GM21526 (cell line): Measurements from ENCODE around the gene SRRM3.
"Not testable (repeated sequence)": the region's sequence is repeated elsewhere in the genome, so short reads cannot be mapped to it uniquely, and the experiment has no call there.

Experiments used
- ATAC-seq: cut with Tn5 transposase; IDR thresholded peaks from one replicate; pipeline ENCODE4 v1.9.1; 2021; ENCODE audit warnings: moderate library complexity; ENCODE audit not compliant: unreplicated experiment, low FRiP score

SRRM3 gene

DNA sequence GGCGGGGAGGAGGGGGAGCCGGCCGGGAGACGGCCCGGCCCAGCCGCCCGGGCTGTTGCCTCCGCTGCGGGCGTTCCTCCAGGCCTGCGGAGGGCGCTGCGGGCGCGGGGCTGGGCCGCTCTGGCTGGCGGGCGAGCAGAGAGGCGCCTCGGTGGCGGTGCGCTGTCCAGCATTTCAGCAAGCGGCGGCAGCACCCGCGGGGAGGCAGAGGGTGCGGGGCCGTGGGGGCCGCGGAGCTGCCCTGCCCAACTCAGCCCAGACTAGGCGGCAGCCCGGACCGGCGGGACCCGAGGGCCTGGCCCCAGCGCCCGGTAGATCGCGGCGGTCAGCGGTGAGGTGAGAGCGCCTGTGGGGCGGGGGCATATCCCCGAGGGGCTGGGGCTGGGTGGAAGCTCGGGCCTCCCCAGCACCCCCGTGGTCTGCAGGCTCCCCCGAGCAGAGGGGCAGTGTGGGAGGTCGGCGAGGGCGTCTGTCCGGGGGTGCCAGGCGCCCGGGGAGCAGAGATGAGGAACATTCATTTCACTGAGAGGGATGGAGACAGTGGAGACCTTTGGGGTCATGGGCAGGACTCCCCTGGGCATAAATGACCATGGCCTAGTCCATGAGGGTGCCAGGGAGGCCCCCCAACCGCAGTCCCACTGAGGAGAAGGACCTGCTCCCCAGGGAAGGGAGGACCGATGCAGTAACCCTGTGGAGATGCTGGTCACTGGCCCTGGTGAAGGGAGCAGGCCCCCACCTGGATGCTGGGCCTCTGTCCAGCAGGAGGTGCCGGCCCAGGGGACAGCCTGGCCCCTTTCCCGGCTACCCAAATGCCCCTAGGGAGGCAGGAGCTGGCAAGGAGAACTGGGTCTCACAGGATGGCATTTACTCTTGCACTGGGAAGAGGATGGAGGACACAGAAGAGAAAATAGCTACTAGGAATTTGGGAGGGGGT is at the start of gene SRRM3:
Gene SRRM3 (plus strand): TSS at position 165 of the 934 bp plus-strand sequence. CDS start 33,171 bp downstream, outside the sequence.
- peak; percentile 74 for ATAC-seq

DNA sequence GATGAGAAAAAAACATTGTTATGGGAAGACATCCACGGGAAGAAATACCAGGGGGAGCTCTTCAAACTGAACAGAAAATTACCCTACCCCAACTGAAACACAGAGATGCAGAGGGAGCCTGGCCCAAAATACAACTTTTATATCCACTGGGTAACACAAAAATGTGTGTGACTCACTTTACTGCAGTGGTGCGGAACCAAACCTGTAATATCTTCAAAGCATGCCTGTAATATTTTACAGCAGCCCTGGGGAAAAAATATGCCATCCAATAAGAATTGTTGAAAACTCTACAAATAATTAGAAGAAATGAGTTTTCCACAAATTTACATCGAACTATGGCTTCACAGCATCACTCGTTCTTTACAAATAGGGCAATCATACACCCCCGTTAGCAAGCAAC is 49.8 kb upstream of the SRRM3 start:
- ATAC-seq = no peak

DNA sequence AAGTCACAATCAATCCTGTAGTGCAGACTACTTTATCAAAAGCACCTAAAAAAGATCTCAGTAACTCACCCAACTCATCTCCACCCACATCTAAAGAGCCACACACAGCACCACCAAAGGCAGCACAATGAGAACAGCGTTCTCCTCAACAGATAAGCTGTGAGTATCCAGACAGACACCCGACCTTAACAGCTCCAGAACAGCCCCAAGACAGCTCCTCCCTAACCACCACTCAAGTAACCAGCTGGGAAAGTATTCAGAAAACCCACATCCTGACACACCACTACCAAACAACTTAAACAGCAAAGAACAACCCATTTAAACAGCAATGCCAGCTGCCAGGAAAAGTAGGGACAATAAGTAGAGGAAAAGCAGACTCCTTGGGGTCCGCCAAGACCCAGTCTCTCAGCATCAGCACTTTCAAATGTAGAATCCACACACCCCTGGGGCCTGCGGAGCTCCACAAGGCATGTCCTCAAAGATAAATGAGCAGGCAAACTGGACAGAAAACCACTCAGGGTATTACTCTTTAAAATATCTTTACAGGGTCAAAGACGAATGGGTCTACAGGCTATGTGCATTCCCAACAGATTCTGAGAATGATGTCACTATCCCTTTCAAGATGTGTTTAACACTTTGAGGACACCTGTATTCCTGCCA is 48.0 kb upstream of the SRRM3 start:
- not testable (repeated sequence) for ATAC-seq

GRCh38 chr7:76155938-76156337 is 45.8 kb upstream of the SRRM3 start:
- ATAC-seq = no peak

GRCh38 chr7:76156992-76157685 is 44.6 kb upstream of the SRRM3 start:
- not testable (repeated sequence) for ATAC-seq

GRCh38 chr7:76158416-76158815 is 43.3 kb upstream of the SRRM3 start:
- ATAC-seq = not testable (repeated sequence)

DNA sequence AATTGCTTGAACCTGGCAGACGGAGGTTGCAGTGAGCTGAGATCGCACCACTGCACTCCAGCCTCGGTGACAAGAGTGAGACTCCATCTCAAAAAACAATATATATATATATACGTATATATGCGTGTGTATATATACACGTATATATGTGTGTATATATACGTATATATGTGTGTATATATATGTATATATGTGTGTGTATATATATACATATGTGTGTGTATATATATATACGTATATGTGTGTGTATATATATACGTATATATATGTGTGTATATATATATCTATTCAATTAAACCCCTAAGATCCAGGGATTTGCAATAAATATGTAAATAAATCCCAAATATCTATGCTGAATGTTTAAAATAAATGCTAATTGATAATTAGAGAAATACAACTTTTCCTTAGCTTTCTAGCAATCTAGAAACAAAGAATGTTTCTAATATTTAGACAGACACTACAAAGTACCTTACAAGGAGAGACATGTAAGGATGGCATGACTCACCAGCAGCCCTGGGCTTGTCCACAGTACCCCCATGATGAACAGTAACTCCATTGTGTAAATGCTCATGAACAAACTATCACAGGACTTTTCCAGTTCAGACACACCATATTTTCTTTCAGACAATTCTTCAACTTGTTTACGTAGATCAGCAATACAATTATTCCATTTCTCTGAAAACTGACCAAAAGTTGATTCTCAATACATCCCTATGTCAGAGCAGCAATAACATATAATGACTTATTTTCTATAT is 39.1 kb upstream of the SRRM3 start:
- not testable (repeated sequence) for ATAC-seq

- not testable (repeated sequence) for ATAC-seq
Observed at GRCh38 chr7:76163812-76164211, 37.9 kb upstream of the SRRM3 start.

GRCh38 chr7:76165106-76165972 is 36.4 kb upstream of the SRRM3 start:
- ATAC-seq = no peak

DNA sequence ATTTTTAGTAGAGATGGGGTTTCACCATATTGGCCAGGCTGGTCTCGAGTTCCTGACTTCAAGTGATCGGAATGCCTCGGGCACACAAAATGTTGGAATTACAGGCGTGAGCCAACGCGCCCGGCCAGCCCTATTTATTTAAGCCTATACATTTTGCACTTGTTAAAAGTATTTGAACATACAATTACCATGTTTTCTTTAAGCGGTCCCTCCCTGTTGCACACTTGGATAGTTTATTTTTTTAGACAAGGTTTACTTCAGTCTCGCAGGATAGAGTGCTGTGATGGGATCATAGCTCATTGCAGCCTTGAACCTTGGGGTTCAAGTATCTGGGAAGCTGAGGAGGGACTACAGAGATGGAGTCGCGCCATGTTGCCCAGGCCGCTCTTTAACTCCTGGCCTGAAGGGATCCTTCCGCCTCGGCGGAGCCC is 35.7 kb upstream of the SRRM3 start:
- ATAC-seq = no peak

DNA sequence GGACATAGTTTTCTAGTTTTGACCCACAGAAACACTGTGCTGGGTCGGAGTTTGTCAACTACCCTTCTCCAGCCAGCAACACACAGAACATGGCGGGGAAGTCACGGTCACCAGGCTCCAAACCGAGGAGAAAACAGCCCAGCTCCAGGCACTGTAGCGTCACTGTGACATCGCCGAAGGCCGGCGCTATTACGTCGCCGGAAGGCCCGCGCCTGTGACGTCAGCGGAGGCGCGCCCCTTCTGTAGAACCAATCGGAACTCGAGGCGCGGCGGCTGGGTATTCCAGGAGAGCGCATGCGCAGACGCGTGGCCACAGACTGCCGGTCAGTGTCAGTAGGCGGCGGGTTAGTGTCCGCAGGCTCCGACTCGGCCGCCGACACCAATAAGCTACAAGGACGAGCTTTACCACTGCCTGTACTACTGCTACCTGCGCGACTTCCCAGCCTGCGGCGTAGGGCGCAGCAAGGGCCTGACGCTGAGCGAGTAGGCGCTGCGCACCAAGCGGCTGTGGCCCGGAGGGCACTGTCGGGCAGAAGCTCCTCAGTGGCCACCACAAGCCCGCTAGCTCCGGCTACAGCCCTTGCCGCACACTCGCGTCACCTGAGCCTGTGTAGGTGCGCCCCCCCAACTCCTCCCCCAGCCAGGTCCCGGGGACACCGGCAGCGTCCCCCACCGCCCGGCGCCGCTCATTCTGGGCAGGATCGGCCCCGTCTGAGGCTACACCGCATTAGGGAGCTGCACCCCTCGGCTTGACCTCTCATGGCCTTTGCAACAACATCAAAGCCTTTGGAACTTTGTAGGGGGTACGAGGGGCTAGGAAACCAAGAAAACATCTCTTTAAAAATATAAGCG is 35.1 kb upstream of the SRRM3 start:
- peak; percentile 85 for ATAC-seq

GRCh38 chr7:76173566-76174205 is 28.0 kb upstream of the SRRM3 start:
- no peak for ATAC-seq

DNA sequence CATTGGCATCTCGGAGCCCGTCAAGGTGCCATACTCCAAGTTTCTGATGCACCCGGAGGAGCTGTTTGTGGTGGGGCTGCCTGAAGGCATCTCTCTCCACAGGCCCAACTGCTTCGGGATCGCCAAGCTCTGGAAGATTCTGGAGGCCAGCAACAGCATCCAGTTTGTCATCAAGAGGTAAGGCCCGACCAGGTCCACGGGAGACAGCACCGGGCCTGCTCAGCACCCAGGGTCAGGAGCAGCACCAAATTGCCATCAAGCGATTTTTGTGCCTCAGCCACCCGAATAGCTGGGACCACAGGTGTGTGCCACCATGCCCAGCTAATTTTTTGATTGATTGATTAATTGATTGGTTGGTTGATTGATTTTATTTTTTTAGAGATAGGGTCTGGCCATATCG is 24.7 kb upstream of the SRRM3 start:
- not testable (repeated sequence) for ATAC-seq

DNA sequence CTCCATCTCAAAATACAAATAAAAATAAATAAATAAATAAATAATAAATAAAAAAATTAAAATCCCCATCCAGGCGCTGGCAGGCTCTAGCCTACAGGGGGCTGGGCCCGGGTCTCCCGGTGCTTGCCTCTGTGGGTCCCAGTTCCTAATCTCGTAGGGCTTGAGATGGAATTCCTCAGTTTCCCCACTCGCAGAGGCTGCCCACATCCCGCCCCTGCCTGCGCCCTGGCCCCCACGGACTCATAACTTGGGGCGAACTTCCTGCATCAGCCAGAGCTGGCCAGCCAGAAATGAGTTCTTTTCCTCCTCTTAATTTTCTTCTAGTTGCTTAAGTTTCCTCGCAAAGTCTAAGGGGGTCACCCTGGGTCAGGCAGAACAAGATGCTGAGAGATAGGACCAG is 22.0 kb upstream of the SRRM3 start:
- ATAC-seq = no peak

DNA sequence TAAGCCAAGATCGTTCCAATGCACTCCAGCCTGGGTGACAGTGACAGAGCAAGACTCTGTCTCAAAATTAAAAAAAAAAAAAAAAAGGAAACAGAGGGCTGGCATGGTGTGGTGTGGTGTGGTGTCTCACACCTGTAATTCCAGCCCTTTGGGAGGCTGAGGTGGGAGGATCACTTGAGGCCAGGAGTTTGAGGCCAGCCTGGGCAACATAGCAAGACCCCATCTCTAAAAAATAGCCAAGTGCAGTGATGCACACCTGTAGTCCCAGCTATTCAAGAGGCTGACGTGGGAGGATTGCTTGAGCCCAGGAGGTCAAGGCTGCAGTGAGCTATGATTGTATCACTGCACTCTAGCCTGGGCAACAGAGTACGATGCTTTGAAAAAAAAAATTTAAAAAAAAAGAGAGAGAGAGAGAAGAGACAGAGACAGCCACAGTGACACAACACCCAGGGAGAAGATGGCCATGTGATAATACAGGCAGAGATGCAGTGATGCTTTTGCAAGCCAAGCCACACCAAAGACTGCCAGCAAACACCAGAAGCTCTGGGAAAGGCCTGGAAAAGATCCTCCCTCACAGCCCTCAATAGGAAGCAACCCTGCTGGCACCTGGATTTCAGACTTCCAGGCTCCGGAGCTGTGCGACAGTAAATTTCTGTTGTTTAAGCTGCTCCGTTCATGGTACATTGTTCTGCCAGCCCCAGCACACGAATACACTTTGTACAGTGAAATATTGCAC is 19.3 kb upstream of the SRRM3 start:
- no peak for ATAC-seq

GRCh38 chr7:76185187-76185896 is 16.4 kb upstream of the SRRM3 start:
- no peak for ATAC-seq

GRCh38 chr7:76187272-76187671 is 14.4 kb upstream of the SRRM3 start:
- no peak for ATAC-seq
